Peyer's patch (tissue), 4 donors: ENCODE measurements around the gene JAZF1. TPM values are rescaled to one million over a fixed set of nuclear protein-coding genes. Genes with fewer than 3 reads are reported as not detected.

Experiments
- DNase-seq, 3 donors: peaks; one replicate each; pipeline ENCODE4 v3.0.0-alpha.2; 2017 to 2019
- H3K27ac ChIP-seq, 4 donors: fragments of 200-600 bp; sonication (generic); one replicate each; pipeline ENCODE4 v1.5.1; 2016 to 2019
- H3K27me3 ChIP-seq, 2 donors: fragments of 200-600 bp; sonication (generic); one replicate each; pipeline ENCODE4 v1.5.1; 2019
- H3K36me3 ChIP-seq, 3 donors: fragments of 200-600 bp; sonication (generic); one replicate each; pipeline ENCODE4 v1.5.1; 2016 to 2019
- H3K4me1 ChIP-seq, 4 donors: fragments of 200-600 bp; sonication (generic); one replicate each; pipeline ENCODE4 v1.5.1; 2016 to 2019
- H3K4me3 ChIP-seq, 4 donors: fragments of 200-600 bp; sonication (generic); 1 replicate in 3 of 4; 2 replicates in 1 of 4; pipeline ENCODE4 v1.5.1; 2016 to 2019; ENCODE audit warnings: mild to moderate bottlenecking in 1 of 4
- H3K9me3 ChIP-seq, 4 donors: fragments of 200-600 bp; sonication (generic); one replicate each; pipeline ENCODE4 v1.5.1; 2016 to 2019; ENCODE audit warnings: mild to moderate bottlenecking in 1 of 4
- CTCF ChIP-seq, 6 experiments: fragments of 450-650 bp in 4 of 6; fragments of 200-600 bp in 2 of 6; sonication (generic) in 1 of 6; IDR thresholded peaks; one replicate each; pipeline ENCODE4 v1.5.1; 2017 to 2019; ENCODE audit warnings: antibody characterized with exemption in 6 of 6, mild to moderate bottlenecking in 3 of 6, moderate library complexity in 1 of 6
- POLR2A ChIP-seq, 2 donors: fragments of 450-650 bp; IDR thresholded peaks; one replicate each; pipeline ENCODE4 v1.5.1; 2017; ENCODE audit warnings: antibody characterized with exemption in 2 of 2, mild to moderate bottlenecking in 2 of 2, moderate library complexity in 2 of 2
- total RNA-seq, 4 donors: library from RNA; depleted of rRNA; stranded (reverse); fragments of >200 nt; gene quantifications; one replicate each; pipeline ENCODE4 v1.1.0, GENCODE V29; 2016

Gene JAZF1
- total RNA-seq, 4 donors from 2014 or later: 1.9 to 15.7 (median 2.6) TPM

- TF ChIP-seq POLR2A (IDR thresholded peaks at IDR 0.05) (no peak), CTCF (IDR thresholded peaks at IDR 0.05) (no peak)
- H3K4me3 ChIP-seq: no peak overlapping the region
These were observed 376.5 kb downstream of the JAZF1 start for GRCh38 chr7:27804139-27804538.

GRCh38 chr7:27802999-27803398, 377.6 kb downstream of the JAZF1 start:
- Histone ChIP-seq H3K27me3 (no peaks in the 10 kb centered on the region), H3K9me3 (no peaks in the 10 kb centered on the region), H3K36me3 (peaks cover 0 to 26% (median 0%) of the 10 kb centered on the region in 3 donors), H3K4me1 (no peaks in the 10 kb centered on the region), H3K27ac (no peak overlapping the region), H3K4me3 (no peak overlapping the region)
- no peak for DNase-seq
- no peak for TF ChIP-seq POLR2A (IDR thresholded peaks at IDR 0.05)
- no peak for TF ChIP-seq CTCF (IDR thresholded peaks at IDR 0.05)

More at GRCh38 chr7:27804139-27804538, 376.5 kb downstream of the JAZF1 start:
- no peak for DNase-seq
- Histone ChIP-seq H3K4me1 (no peaks in the 10 kb centered on the region), H3K27me3 (no peaks in the 10 kb centered on the region), H3K36me3 (peaks cover 0 to 25% (median 0%) of the 10 kb centered on the region in 3 donors), H3K9me3 (no peaks in the 10 kb centered on the region), H3K27ac (no peak overlapping the region)

GRCh38 chr7:27799212-27799611, 381.4 kb downstream of the JAZF1 start:
- DNase-seq: no peak
- Histone ChIP-seq H3K36me3 (peaks cover 0 to 56% (median 0%) of the 10 kb centered on the region in 3 donors), H3K27me3 (no peaks in the 10 kb centered on the region), H3K27ac (no peak overlapping the region), H3K9me3 (no peaks in the 10 kb centered on the region), H3K4me1 (no peaks in the 10 kb centered on the region), H3K4me3 (no peak overlapping the region)
- TF ChIP-seq POLR2A (IDR thresholded peaks at IDR 0.05) (no peak), CTCF (IDR thresholded peaks at IDR 0.05) (no peak)

GRCh38 chr7:27795977-27796376, 384.6 kb downstream of the JAZF1 start:
- peaks cover 0 to 67% (median 0%) of the 10 kb centered on the region in 3 donors for H3K36me3 ChIP-seq
- H3K9me3 ChIP-seq: no peaks in the 10 kb centered on the region
- no peak overlapping the region for H3K27ac ChIP-seq
- no peaks in the 10 kb centered on the region for H3K27me3 ChIP-seq
- no peaks in the 10 kb centered on the region for H3K4me1 ChIP-seq
- DNase-seq: no peak
- no peak overlapping the region for H3K4me3 ChIP-seq
- TF ChIP-seq POLR2A (IDR thresholded peaks at IDR 0.05) (no peak), CTCF (IDR thresholded peaks at IDR 0.05) (no peak)

- Histone ChIP-seq H3K4me3 (no peak overlapping the region), H3K27ac (no peak overlapping the region), H3K9me3 (no peaks in the 10 kb centered on the region), H3K27me3 (no peaks in the 10 kb centered on the region), H3K36me3 (peaks cover 0 to 67% (median 0%) of the 10 kb centered on the region in 3 donors), H3K4me1 (no peaks in the 10 kb centered on the region)
- DNase-seq: no peak
- TF ChIP-seq POLR2A (IDR thresholded peaks at IDR 0.05): no peak
- TF ChIP-seq CTCF (IDR thresholded peaks at IDR 0.05): no peak
These were observed 386.8 kb downstream of the JAZF1 start for GRCh38 chr7:27793780-27794179.

- no peak for TF ChIP-seq CTCF (IDR thresholded peaks at IDR 0.05)
- peaks cover 0 to 64% (median 0%) of the 10 kb centered on the region in 3 donors for H3K36me3 ChIP-seq
- no peaks in the 10 kb centered on the region for H3K27me3 ChIP-seq
- no peak overlapping the region for H3K4me3 ChIP-seq
- H3K9me3 ChIP-seq: no peaks in the 10 kb centered on the region
- no peak overlapping the region for H3K27ac ChIP-seq
- no peak for DNase-seq
- no peaks in the 10 kb centered on the region for H3K4me1 ChIP-seq
These were observed 392.2 kb downstream of the JAZF1 start for GRCh38 chr7:27788437-27788836.
